ENCODE results near the gene TMEM190. TPM values are rescaled to one million over a fixed set of nuclear protein-coding genes. Genes with fewer than 3 reads are reported as not detected.

The TMEM190 gene
- total and polyA plus RNA-seq, 9 of the 15 experiments (the other 6 are each of a cell fraction or from before 2014, with no cell fraction given) = not detected

DNA sequence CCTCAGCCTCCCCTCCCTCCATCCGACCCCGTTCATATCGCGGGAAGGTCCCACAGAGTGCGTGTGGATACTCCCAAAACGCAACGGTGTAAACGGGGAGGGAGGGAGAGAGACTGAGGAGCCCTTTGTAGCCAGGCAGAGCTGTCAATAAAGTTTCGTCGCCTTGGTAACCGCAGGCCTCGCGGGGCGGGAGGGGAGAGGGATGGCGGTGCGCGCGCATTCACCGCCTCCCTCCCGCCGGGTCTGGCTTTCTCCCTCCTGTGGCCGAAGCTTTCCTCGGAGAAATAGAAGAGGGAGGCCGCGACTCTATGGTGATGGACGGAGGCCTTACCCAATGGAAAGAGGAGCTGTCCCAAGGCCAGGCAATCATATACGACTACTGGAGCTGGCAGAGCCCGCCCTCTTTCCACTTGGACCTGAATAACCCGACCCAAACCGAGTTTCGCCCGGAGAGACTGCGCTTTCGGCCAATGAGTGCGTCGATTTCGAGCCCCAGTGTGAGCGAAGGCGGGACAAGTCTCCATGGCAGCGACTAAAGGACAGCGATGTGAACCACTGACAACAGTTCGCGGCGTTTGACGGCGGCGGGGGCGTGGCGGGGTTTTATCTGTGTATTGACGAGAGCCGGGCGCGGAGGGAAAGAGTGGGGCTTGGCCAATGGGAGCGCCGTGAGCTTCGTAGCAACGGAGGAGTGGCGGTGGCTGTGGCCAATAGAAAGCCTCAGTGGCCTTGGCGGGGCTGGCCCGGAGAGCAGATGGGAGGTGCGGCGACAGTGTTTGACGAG, 37.3 kb upstream of the TMEM190 start, which contains the start of gene KMT5C (continued):
- TF ChIP-seq MLX (CRISPR knock-in tag; conservative IDR thresholded peaks at IDR 0.05) = no peak
- no peak for TF ChIP-seq FOXJ3 (CRISPR knock-in tag; IDR thresholded peaks at IDR 0.05)
- no peak for TF ChIP-seq SMARCA4 (IDR thresholded peaks at IDR 0.05)
- TF ChIP-seq TCF7L2 (IDR thresholded peaks at IDR 0.05; ENCODE audit: low read depth, low read length) = 0 out of 2 replicates have a peak, but pooled peaks have one; percentile 12
- TF ChIP-seq, protein P1, sequence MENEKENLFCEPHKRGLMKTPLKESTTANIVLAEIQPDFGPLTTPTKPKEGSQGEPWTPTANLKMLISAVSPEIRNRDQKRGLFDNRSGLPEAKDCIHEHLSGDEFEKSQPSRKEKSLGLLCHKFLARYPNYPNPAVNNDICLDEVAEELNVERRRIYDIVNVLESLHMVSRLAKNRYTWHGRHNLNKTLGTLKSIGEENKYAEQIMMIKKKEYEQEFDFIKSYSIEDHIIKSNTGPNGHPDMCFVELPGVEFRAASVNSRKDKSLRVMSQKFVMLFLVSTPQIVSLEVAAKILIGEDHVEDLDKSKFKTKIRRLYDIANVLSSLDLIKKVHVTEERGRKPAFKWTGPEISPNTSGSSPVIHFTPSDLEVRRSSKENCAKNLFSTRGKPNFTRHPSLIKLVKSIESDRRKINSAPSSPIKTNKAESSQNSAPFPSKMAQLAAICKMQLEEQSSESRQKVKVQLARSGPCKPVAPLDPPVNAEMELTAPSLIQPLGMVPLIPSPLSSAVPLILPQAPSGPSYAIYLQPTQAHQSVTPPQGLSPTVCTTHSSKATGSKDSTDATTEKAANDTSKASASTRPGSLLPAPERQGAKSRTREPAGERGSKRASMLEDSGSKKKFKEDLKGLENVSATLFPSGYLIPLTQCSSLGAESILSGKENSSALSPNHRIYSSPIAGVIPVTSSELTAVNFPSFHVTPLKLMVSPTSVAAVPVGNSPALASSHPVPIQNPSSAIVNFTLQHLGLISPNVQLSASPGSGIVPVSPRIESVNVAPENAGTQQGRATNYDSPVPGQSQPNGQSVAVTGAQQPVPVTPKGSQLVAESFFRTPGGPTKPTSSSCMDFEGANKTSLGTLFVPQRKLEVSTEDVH (IDR thresholded peaks at IDR 0.05; ENCODE audit: low read depth, partially characterized antibody) = peak; percentile 89
- no peak for TF ChIP-seq ZNF445 (CRISPR knock-in tag; IDR thresholded peaks at IDR 0.05; ENCODE audit: low read depth)
- TF ChIP-seq, protein P2, sequence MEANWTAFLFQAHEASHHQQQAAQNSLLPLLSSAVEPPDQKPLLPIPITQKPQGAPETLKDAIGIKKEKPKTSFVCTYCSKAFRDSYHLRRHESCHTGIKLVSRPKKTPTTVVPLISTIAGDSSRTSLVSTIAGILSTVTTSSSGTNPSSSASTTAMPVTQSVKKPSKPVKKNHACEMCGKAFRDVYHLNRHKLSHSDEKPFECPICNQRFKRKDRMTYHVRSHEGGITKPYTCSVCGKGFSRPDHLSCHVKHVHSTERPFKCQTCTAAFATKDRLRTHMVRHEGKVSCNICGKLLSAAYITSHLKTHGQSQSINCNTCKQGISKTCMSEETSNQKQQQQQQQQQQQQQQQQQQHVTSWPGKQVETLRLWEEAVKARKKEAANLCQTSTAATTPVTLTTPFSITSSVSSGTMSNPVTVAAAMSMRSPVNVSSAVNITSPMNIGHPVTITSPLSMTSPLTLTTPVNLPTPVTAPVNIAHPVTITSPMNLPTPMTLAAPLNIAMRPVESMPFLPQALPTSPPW (CRISPR knock-in tag; IDR thresholded peaks at IDR 0.05) = peak; percentile 95
- TF ChIP-seq FOXK1 (CRISPR knock-in tag; IDR thresholded peaks at IDR 0.05; ENCODE audit: borderline replicate concordance) = no peak
- no peak for TF ChIP-seq HNRNPH1 (optimal IDR thresholded peaks at IDR 0.05; ENCODE audit: low read depth, low read length)
- no peak for TF ChIP-seq GABPB2 (CRISPR knock-in tag; conservative IDR thresholded peaks at IDR 0.05)
- TF ChIP-seq ELF2 (CRISPR knock-in tag; IDR thresholded peaks at IDR 0.05) = no peak
- no peak for TF ChIP-seq TARDBP (IDR thresholded peaks at IDR 0.05)
- no peak for TF ChIP-seq DDX20 (tag; IDR thresholded peaks at IDR 0.05; ENCODE audit: low read depth)
- TF ChIP-seq SPI1 (IDR thresholded peaks at IDR 0.05; ENCODE audit: borderline replicate concordance, low read depth, low read length) = no peak
- no peak for TF ChIP-seq HDAC6 (IDR thresholded peaks at IDR 0.05; ENCODE audit: low read depth, low read length)
- no peak for TF ChIP-seq CC2D1A (IDR thresholded peaks at IDR 0.05)
- peak; percentile 96 for TF ChIP-seq CREB1 (IDR thresholded peaks at IDR 0.05)
- TF ChIP-seq CREB1 (CRISPR knock-in tag; IDR thresholded peaks at IDR 0.05) = peak; percentile 96
- no peak for TF ChIP-seq SREBF2 (CRISPR knock-in tag; IDR thresholded peaks at IDR 0.05)
- TF ChIP-seq MXI1 (IDR thresholded peaks at IDR 0.05; ENCODE audit: low read depth, low read length) = peak; percentile 83
- TF ChIP-seq ZNF436 (CRISPR knock-in tag; IDR thresholded peaks at IDR 0.05) = no peak
- TF ChIP-seq, protein P3, sequence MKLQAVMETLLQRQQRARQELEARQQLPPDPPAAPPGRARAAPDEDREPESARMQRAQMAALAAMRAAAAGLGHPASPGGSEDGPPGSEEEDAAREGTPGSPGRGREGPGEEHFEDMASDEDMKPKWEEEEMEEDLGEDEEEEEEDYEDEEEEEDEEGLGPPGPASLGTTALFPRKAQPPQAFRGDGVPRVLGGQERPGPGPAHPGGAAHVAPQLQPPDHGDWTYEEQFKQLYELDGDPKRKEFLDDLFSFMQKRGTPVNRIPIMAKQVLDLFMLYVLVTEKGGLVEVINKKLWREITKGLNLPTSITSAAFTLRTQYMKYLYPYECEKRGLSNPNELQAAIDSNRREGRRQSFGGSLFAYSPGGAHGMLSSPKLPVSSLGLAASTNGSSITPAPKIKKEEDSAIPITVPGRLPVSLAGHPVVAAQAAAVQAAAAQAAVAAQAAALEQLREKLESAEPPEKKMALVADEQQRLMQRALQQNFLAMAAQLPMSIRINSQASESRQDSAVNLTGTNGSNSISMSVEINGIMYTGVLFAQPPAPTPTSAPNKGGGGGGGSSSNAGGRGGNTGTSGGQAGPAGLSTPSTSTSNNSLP (IDR thresholded peaks at IDR 0.05; ENCODE audit: borderline replicate concordance, low read depth, low read length) = peak; percentile 90; the same call in 1 of the 2 replicates
- no peak for TF ChIP-seq TAL1 (IDR thresholded peaks at IDR 0.05)
- no peak for TF ChIP-seq ZNF347 (CRISPR knock-in tag; IDR thresholded peaks at IDR 0.05; ENCODE audit: low read depth)

Measured in K562 (cell line).